GM23248 (cell line): ENCODE measurements around the gene SNCA.

Experiments
- EZH2 ChIP-seq: fragments of 200-600 bp; sonication (generic); IDR thresholded peaks from 2 replicates; pipeline ENCODE4 v1.6.1; 2018; ENCODE audit warnings: antibody characterized with exemption, mild to moderate bottlenecking; ENCODE audit not compliant: insufficient read depth, poor library complexity, severe bottlenecking
- EZH2phosphoT487 ChIP-seq: fragments of 200-600 bp; sonication (generic); IDR thresholded peaks from 2 replicates; pipeline ENCODE4 v1.6.1; 2018; ENCODE audit warnings: antibody characterized with exemption, moderate library complexity, mild to moderate bottlenecking, low read depth; ENCODE audit not compliant: insufficient read depth

DNA sequence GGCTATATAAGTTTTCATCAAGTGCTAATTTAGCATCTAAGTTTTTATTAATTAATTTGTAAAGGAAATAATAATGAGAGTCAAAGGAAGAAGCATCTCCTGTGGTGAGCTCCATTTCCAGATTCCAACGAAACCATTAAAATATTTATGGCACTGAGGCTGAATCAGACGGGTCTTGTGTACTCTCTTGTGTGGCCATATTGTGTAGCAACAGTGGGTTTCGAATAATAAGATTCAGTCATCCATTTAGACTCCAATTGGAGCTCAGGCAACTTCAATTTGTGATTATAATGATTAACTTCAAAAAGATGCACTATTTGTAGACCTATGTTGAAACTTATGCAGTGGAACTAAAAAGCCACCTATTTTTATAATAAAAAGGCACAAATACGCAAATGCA is 82.4 kb downstream of the SNCA start:
- no peak for TF ChIP-seq EZH2phosphoT487
- TF ChIP-seq EZH2 = no peak
